GM19193 (cell line): ENCODE results near the gene HSPA12A.

ENCODE experiments used
- POLR2A ChIP-seq: IDR thresholded peaks from 4 replicates; pipeline ENCODE4 v1.6.1; 2011; ENCODE audit not compliant: insufficient read depth, insufficient read length; ENCODE audit errors: extremely low read depth

HSPA12A gene

GRCh38 chr10:116763440-116763839 is 21.1 kb upstream of the HSPA12A start:
- no peak for TF ChIP-seq POLR2A

DNA sequence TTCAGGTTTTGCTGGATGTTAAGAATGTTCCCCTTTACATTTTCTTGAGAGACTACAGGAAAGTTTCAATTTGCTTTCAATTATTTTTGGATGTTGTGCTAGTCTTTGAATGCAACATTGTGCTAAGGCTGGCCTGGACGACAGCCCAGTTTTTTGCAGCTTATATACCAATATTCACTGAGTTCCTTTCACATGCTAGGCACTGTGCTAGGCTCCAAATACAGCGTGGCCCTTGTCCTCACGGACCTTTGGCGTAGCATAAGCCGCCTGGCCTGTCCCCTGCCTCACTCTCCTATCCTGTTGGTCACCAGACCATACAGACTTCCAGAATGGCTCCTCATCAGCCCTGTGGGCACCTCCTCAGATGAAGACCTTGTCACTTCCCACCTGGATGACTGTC is 19.5 kb upstream of the HSPA12A start:
- TF ChIP-seq POLR2A, result no peak

DNA sequence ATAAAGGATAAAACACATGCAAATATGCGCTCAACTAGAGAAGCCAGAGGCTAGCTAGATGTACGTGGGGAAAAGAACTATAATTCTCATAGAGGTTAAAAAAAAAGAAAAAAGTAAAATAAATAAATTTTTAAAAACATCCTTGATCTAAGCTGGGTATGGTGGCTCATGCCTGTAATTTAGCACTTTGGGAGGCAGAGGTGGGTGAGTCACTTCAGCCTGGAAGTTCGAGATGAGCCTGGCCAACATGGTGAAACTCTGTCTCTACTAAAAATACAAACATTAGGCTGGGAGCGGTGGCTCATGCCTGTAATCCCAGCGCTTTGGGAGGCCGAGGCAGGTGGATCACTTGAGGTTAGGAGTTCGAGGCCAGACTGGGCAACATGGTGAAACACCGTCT is 18.6 kb upstream of the HSPA12A start:
- no peak for TF ChIP-seq POLR2A

GRCh38 chr10:116757246-116757645 is 14.9 kb upstream of the HSPA12A start:
- no peak for TF ChIP-seq POLR2A

GRCh38 chr10:116756277-116756676 is 13.9 kb upstream of the HSPA12A start:
- no peak for TF ChIP-seq POLR2A

DNA sequence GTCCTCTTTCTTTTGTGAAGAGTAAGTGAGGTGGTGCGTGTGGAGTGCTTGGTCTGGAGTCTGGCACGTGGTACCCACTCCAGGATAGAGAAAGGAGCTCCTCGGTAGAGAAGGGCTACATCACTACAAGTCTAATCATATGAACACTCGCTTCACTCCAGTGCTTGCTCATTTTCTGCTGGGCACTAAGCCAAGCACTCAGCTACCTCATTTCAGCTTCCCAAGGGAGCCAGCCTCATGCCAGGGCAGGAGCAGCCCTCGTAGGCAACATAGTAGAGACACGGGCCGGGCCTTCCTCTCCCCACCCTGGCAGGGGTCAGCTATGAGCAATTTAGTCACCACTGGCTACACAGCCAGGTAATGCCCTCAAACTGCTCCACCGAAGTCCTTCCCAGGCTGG is 11.4 kb upstream of the HSPA12A start:
- no peak for TF ChIP-seq POLR2A

DNA sequence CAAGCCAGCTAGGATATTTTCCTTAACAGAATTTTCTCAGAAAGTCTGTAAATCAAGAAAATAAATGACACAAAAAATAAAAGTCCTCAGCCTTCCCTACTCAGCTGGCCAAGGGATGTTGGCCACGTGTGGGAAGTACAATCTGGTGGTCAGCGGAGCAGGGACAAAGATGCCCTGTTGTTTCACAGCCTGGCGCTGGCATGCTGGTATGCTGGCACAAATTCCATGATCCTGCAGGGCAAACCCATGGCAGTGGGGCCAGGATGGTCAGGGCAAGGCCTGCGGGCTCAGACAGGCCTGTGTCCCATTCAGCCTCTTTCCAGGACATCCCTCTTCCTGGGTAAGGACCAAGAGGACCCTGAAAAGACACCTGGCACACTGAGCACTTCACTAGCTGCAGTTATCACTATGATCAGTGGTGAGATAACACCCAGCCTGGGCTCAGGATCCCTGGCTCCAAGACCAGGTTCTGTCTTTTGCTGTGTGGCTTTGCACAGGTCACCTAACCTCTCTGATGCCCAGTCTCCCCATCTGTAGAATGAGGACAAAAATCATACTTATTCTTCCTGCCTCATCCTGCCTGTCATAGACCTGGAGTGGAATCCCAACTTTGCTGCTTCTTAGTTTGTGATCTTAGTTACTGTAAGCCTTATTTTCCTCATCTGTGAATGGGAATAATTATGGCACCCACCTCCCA is 10.8 kb upstream of the HSPA12A start:
- TF ChIP-seq POLR2A, result no peak

DNA sequence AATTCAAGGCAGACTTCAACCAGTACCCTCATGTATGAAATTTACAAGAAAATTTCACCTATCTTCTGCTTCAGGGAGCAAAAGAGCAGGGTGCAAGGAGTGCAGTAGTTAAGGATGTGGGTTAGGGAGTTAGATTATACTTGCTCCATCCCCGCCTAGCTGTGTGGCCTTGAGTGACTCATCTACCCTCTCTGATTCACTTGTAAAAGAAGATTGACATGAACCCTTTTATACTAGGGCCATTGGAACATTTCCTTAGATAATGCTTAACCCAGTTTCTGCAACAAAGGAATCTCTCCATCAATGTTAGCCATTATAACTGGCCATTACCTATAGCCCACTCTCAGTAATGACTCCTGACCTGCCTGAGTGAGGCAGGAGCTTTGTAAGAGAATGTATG is 10.2 kb upstream of the HSPA12A start:
- TF ChIP-seq POLR2A, result no peak

GRCh38 chr10:116748471-116748870 is 6.1 kb upstream of the HSPA12A start:
- no peak for TF ChIP-seq POLR2A

DNA sequence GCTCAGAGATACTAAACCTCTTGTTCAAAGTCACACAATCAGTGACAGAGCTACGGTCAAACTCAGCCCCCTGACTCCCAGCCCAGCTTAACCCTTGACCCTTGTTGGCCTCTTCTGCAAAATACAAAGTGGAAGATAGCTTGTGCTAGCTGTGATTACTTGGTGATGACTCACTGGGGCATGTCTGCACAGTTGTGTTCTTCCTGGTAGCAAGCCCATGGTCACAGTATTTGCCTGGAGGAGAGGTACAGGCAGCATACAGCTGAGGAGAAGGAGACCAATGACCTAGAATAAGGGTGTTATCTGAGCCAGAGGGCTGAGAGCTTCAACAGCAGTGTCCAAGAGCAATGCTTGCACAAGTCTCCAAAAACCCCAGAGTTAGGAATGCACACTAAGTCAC is 5.7 kb upstream of the HSPA12A start:
- no peak for TF ChIP-seq POLR2A

- TF ChIP-seq POLR2A, result no peak
These were observed 5.0 kb upstream of the HSPA12A start for GRCh38 chr10:116747325-116747724.

DNA sequence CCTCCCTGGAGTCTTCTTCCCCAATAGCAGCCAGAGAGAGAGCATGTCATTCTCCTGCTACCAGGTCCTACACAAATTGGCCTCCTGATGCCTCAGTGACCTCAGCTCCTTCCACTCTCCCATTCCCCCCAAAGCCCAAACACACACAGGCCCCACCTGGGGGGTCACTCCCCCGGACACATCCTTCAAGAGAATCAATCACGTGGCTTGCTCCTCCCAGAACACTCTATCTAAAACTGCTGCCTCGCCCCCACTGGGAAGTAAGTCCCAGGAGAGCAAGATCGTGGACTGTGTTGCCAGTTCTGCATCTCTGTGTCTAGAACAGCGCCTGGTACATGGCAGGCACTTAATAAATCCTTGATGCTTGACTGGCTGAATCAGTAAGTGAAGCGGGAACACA is 2.5 kb upstream of the HSPA12A start:
- no peak for TF ChIP-seq POLR2A

- no peak for TF ChIP-seq POLR2A
These were observed 1.9 kb upstream of the HSPA12A start for GRCh38 chr10:116744163-116744753.

DNA sequence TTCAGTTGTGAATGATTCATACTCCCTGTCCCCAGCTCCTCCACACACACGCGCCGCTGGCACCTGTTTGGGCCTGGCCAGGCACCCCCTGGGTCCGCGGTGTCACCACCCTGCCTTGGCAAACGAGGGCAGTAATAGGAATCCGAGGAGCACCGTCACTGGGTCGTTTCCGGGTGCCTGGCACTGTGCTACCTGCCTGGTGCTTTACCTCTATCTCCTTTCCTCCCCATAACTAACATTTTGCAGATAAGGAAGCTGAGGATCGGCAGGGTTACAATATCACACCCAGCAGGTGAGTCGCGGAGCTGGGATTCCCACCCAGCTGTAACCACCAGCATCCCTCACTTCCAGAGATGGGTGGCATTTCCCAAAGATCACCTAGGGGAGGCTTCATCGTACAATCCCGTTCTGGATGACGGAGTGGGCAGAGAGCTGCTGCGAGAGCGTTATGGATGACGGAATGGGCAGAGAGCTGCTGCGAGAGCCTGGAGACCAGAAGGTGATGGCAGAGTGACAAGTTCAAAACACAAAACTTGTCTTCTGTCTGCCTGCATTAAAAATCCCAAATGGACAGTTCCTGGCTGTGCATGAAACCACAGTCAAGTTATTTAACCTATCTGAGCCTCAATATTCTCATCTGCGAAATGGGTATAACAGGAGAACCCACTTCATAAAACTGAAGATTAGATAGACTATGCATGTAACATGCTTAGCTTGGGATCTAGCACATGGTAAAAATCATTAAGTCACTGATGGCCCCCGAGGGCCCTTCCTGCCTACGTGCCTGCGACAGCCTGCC is 1.1 kb upstream of the HSPA12A start:
- no peak for TF ChIP-seq POLR2A

GRCh38 chr10:116741391-116742351 is 695 bp downstream of the HSPA12A start:
- no peak for TF ChIP-seq POLR2A
